ENCODE measurements around the gene HAUS8. TPM values are rescaled to one million over a fixed set of nuclear protein-coding genes. Genes with fewer than 3 reads are reported as not detected.

HAUS8 gene
- total and polyA plus RNA-seq, 2 experiments from 2014 or later: 11.5 to 14.2 TPM

- no peak for TF ChIP-seq CTCF (IDR thresholded peaks at IDR 0.05; ENCODE audit: low read depth, low read length)
- peaks cover 6% of the 10 kb centered on the region for H3K4me1 ChIP-seq (ENCODE audit: low read depth)
- H3K27ac ChIP-seq: no peak overlapping the region
- H3K9me3 ChIP-seq (ENCODE audit: low read depth): no peaks in the 10 kb centered on the region
- H3K36me3 ChIP-seq: no peaks in the 10 kb centered on the region
- no peak overlapping the region for H3K4me3 ChIP-seq
- no peaks in the 10 kb centered on the region for H3K27me3 ChIP-seq
- DNase-seq (ENCODE audit: low read depth in 1 of 2, low spot score in 1 of 2): no peak
These were observed 10.9 kb upstream of the HAUS8 start for GRCh38 chr19:17086120-17086519.

- Histone ChIP-seq H3K4me3 (no peak overlapping the region), H3K9me3 (ENCODE audit: low read depth) (no peaks in the 10 kb centered on the region), H3K27me3 (no peaks in the 10 kb centered on the region), H3K36me3 (no peaks in the 10 kb centered on the region), H3K4me1 (ENCODE audit: low read depth) (peaks cover 8% of the 10 kb centered on the region), H3K27ac (peak overlapping the region; percentile 48)
- no peak for TF ChIP-seq CTCF (IDR thresholded peaks at IDR 0.05; ENCODE audit: low read depth, low read length)
- peak in 1 of 2 donors; percentile 22 for DNase-seq (ENCODE audit: low read depth in 1 of 2, low spot score in 1 of 2)
These were observed 6.7 kb upstream of the HAUS8 start for GRCh38 chr19:17081672-17082630.

GRCh38 chr19:17080440-17080801 is 5.2 kb upstream of the HAUS8 start:
- no peaks in the 10 kb centered on the region for H3K27me3 ChIP-seq
- H3K4me3 ChIP-seq: no peak overlapping the region
- H3K27ac ChIP-seq: no peak overlapping the region

GRCh38 chr19:17079710-17080439 is 4.6 kb upstream of the HAUS8 start:
- H3K27me3 ChIP-seq: no peaks in the 10 kb centered on the region
- peak overlapping the region; percentile 12 for H3K27ac ChIP-seq
- peak; percentile 76 for TF ChIP-seq CTCF (IDR thresholded peaks at IDR 0.05; ENCODE audit: low read depth, low read length)
- DNase-seq (ENCODE audit: low read depth in 1 of 2, low spot score in 1 of 2): peak; percentile 13 to 98
- H3K36me3 ChIP-seq: no peaks in the 10 kb centered on the region
- H3K4me1 ChIP-seq (ENCODE audit: low read depth): peaks cover 11% of the 10 kb centered on the region
- no peaks in the 10 kb centered on the region for H3K9me3 ChIP-seq (ENCODE audit: low read depth)
- no peak overlapping the region for H3K4me3 ChIP-seq

More at GRCh38 chr19:17080440-17080801, 5.2 kb upstream of the HAUS8 start:
- H3K4me1 ChIP-seq (ENCODE audit: low read depth): peaks cover 11% of the 10 kb centered on the region
- H3K36me3 ChIP-seq: no peaks in the 10 kb centered on the region
- DNase-seq (ENCODE audit: low read depth in 1 of 2, low spot score in 1 of 2): no peak
- TF ChIP-seq CTCF (IDR thresholded peaks at IDR 0.05; ENCODE audit: low read depth, low read length): no peak
- no peaks in the 10 kb centered on the region for H3K9me3 ChIP-seq (ENCODE audit: low read depth)

GRCh38 chr19:17078920-17079709 is 3.9 kb upstream of the HAUS8 start:
- H3K4me3 ChIP-seq: no peak overlapping the region
- H3K27me3 ChIP-seq: no peaks in the 10 kb centered on the region
- no peaks in the 10 kb centered on the region for H3K9me3 ChIP-seq (ENCODE audit: low read depth)
- H3K27ac ChIP-seq: peak overlapping the region; percentile 12
- H3K36me3 ChIP-seq: no peaks in the 10 kb centered on the region
- TF ChIP-seq CTCF (IDR thresholded peaks at IDR 0.05; ENCODE audit: low read depth, low read length): no peak
- peak in 1 of 2 donors; percentile 30 for DNase-seq (ENCODE audit: low read depth in 1 of 2, low spot score in 1 of 2)
- peaks cover 17% of the 10 kb centered on the region for H3K4me1 ChIP-seq (ENCODE audit: low read depth)
